NT2/D1 (cell line): ENCODE results near the gene ABI1.

Source experiments
- SUZ12 ChIP-seq: IDR thresholded peaks from 2 replicates; pipeline ENCODE4 v1.6.1; 2011; ENCODE audit not compliant: insufficient read length, insufficient read depth; ENCODE audit errors: extremely low read depth
- YY1 ChIP-seq: IDR thresholded peaks from 2 replicates; pipeline ENCODE4 v1.6.1; 2011; ENCODE audit not compliant: insufficient read length, insufficient read depth

GRCh38 chr10:26733750-26734568, 126.8 kb downstream of the ABI1 start:
- no peak for TF ChIP-seq YY1
- no peak for TF ChIP-seq SUZ12
